GM18505 (cell line): Measurements from ENCODE around the gene AFAP1.

ENCODE experiments used
- ATAC-seq: cut with Tn5 transposase; IDR thresholded peaks from one replicate; pipeline ENCODE4 v1.9.1; 2021; ENCODE audit not compliant: unreplicated experiment
- POLR2A ChIP-seq: IDR thresholded peaks from 4 replicates; pipeline ENCODE4 v1.6.1; 2011; ENCODE audit warnings: borderline replicate concordance; ENCODE audit not compliant: insufficient read depth, insufficient read length; ENCODE audit errors: extremely low read depth

The AFAP1 gene

DNA sequence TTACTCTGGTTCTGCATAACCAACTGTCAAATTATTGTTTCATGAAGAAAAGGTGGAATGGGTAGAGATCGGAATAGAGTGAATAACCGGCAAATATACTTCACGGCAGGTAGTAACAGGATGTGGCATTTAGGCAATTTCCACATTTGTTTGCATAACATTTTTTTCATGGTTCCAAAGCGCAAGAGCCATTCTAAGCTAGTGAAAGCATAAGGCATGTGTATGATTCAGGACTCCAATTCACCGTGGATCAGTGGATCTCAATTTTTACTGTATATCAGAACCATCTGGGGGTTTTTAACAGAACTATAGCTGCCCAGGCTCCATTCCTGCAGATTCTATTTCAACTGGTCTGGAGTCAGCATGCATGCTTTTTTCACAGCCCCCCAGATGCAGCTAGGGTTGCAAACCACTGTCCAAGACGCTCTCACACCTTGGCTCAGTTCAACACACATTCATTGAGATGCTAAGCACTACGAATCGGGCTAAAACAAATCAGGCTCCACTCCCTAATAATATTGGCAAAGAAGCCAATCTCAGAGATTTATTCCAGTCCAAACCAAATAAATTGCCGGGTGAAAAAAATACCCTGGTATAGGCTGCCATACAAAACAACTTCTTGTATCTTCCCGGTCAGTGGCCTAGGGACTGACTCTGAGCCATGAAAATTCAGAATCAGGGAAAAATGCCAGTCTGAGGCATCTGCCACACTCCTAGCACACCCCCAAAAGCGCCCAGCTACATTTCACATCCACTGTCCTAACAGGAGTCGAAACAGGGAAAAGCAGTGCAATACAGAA lies 30.0 kb downstream of the AFAP1 start:
- ATAC-seq: no peak
- no peak for TF ChIP-seq POLR2A

DNA sequence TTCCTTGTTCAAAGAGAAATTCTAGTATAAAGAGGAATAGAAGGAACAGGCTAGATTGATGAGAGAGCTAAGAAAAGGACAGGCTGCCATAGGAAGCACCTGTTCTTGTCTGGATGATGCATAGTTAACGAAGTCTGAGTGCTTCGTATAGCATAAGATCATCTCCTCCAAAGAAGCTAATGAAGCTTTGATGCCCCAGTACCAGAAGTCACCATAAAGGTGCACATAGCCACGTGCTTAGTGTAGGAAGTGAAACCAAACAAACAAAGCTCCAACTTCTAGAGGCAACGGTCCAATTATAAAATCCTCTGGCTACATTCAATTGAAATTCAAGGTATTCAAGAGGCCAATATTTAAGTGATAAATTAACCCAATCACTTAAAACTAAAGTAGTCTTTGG lies 31.0 kb downstream of the AFAP1 start:
- TF ChIP-seq POLR2A: no peak

DNA sequence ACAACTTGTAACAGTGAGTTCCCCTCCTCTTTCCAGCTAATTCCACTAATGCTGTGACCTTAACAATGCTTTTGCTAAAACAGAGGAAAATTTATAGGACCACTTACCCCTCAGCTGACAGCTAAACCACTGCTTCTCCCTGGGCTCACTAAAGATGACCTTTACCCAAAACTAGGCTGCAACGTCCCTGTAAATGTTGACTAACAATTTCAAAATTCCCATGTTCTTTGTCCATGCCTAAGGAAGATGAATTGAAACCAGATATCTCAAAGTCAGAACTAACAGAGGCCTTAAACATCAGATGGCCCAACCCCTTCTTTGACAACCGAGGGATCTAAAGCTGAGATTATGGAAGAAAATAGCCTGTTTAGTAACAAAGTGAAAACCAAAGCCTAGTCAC lies 32.5 kb downstream of the AFAP1 start:
- no peak for TF ChIP-seq POLR2A

More for the DNA sequence above, 31.0 kb downstream of the AFAP1 start:
- ATAC-seq: no peak

GRCh38 chr4:7906171-7906701 lies 33.4 kb downstream of the AFAP1 start:
- TF ChIP-seq POLR2A: no peak
- no peak for ATAC-seq

More for the DNA sequence above, 32.5 kb downstream of the AFAP1 start:
- no peak for ATAC-seq

DNA sequence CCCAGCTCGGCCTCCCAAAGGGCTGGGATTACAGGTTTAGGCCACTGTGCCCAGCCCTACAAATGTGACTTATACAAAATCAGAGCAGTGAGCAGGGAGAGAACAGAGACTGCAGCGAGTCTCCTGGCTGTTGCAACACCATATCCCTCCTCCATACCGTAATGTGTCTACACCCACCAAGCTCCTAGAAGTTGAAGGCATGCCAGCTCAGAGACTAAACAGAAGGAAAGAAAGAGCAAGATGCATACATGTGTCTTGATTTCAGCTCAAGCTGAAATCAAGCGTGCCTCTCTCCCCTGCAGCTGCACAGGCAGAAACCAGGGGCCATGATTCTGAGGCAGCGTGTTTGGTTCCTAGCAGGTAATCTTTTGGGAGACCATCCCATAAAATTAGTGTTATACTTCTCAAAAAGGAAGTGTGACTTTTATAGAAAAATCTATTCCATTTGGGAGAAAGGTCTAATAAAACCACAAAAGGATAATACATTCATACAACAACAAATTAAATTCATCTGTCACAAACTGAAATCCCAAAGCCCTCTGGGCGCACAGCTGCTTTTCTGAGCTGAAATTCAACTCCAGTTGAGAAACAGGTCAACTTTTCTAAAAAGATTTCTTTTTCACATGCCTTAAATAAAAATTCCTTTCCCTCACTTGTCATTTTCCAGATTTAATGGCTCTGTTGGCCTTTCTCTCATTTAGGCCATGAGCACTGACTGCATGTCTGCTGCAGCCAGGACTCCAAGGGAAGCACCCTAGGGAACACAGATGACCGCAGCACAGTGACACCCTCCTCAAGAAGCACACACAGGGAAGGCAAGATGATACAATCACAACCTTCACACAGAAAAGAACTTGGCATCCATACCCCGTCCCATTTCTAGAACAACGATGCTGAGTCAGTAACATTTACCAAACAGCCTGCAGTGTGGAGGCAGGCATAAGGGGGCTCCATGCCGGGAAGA lies 34.4 kb downstream of the AFAP1 start:
- ATAC-seq: no peak

GRCh38 chr4:7903791-7904516 lies 35.7 kb downstream of the AFAP1 start:
- TF ChIP-seq POLR2A: no peak
- ATAC-seq: no peak

More for the DNA sequence above, 34.4 kb downstream of the AFAP1 start:
- TF ChIP-seq POLR2A: no peak

DNA sequence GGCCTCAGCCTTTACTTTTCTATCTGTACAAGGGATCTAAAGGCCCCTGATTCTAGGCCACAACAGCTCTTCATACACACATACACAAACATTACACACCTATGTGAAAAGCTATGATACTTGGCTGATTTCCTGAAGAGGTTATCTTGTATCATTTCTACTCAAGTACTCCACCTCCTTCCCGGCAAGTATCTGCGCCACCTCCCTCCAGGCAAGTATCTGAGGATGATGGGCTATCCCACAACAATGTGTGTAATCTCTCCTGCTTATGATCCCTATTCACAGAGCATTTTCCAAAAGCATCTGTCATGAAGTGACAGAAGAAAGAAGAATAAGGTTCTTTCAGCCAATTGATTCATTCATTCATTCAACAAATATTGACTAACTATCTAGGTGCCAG lies 36.8 kb downstream of the AFAP1 start:
- TF ChIP-seq POLR2A: no peak
- no peak for ATAC-seq

GRCh38 chr4:7902101-7902553 lies 37.5 kb downstream of the AFAP1 start:
- TF ChIP-seq POLR2A: no peak
- ATAC-seq: no peak

- TF ChIP-seq POLR2A: no peak
- no peak for ATAC-seq
Measured at GRCh38 chr4:7901311-7901885, 38.3 kb downstream of the AFAP1 start.

DNA sequence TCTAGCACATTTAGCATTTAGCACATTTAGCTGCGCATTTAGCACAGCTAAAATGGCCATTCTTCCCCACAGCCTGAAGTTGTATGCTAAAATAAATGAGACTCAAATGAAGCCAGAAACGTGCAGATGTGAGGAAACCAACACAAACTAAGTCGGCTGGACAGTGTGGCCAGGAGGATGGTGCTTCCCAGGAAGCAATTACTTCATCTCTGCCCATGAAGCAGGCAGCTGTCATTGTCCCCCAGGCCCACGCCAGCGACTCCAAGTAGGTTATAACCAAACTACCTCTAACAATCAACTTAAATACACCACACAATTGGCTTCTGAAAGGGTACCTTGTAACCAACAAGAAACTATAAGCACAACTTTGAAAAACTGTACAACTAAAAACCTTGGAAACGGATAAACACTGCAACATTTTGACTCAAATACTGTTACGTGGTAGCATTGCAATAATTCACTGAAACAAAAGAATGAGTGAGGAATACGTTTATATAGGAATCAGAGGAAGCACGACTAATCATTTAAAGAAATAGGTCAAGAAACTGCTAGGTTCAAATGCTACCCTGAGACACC lies 39.2 kb downstream of the AFAP1 start:
- ATAC-seq: no peak
- no peak for TF ChIP-seq POLR2A

DNA sequence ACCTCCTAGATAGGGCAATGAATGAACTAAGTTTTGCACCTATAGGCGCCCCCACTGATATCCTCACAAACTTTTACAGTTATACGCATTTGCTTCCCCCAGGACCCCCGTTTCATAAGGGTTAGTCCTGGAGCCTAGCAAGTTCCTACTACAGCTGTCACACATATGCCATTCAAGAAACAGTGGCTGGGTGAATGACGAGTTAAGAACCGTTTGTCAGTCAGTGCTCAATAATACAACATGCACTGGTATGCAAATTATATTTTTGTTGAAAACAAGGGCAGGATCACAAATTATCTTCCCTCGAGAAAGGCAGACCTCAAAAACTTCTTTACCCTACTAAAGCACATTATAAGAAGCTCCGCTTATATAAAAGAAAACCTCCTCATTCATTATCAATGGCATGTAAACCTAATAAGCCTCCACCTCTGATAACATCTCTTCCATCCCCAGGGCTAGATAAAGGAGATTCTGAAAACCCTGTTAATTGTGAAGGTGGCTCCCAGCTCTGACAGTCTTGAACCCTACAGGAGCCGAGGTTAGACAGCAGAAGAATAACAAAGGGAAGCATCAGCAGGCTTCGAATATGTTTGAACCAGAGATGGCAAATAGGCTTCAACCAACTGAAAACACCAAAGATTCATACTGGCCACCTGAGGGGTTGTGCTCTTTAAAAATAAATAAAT lies 40.3 kb downstream of the AFAP1 start:
- TF ChIP-seq POLR2A: no peak
- ATAC-seq: no peak

DNA sequence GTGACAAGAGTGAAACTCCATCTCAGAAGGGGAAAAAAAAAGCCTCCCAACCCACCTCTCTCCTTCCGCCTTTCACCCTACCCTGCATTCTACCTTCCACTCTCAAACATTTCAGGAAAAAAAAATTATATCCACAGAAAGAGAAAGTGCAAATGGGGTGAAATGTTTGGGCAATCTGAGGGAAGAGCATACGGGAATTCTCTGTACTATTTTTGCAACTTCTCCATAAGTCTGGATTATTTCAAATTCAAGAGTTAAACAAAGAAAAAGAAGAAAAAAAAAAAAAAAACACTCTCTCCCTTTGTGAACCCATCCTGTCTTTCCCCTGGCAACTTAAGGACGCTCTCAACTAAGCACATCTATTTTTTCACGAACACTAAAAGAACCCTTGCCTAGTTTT lies 41.3 kb downstream of the AFAP1 start:
- ATAC-seq: no peak
- no peak for TF ChIP-seq POLR2A
